BJ (cell line): ENCODE results near the gene ATP13A2. TPM values are rescaled to one million over a fixed set of nuclear protein-coding genes. Genes with fewer than 3 reads are reported as not detected.

Experiments
- CTCF ChIA-PET: fragments of 350-600 bp; formaldehyde crosslinking; extraction: SDS; loops from one replicate; lab custom pipeline; 2021; ENCODE audit warnings: antibody characterized with exemption, inconsistent platforms; lab: Yijun Ruan, JAX
- POLR2A ChIA-PET: fragments of 300-600 bp; sonication (Branson Sonifier 250); formaldehyde crosslinking; extraction: SDS; loops from one replicate; lab custom pipeline; 2021; ENCODE audit warnings: antibody characterized with exemption; lab: Charles Lee
- DNase-seq: peaks from one replicate; pipeline ENCODE4 v3.0.0-alpha.2; 2011; ENCODE audit warnings: low read depth
- H3K27me3 ChIP-seq: 2 replicates; pipeline ENCODE4 v1.6.0; 2011; ENCODE audit warnings: low read length; ENCODE audit not compliant: control insufficient read depth, insufficient read depth
- H3K36me3 ChIP-seq: 2 replicates; pipeline ENCODE4 v1.5.1; 2011; ENCODE audit warnings: low read length; ENCODE audit not compliant: control insufficient read depth, insufficient read depth
- H3K4me3 ChIP-seq: 2 replicates; pipeline ENCODE4 v1.5.1; 2011; ENCODE audit warnings: low read depth, mild to moderate bottlenecking, control low read depth, low read length
- polyA plus RNA-seq: library from polyadenylated mRNA; depleted of rRNA; stranded (reverse); fragments of >200 nt; gene quantifications from 2 replicates; pipeline ENCODE4 v1.2.3, GENCODE V29; 2011
- TF ChIP-seq, protein P1 (sequence below): IDR thresholded peaks from 2 replicates; pipeline ENCODE4 v1.5.1; 2011; ENCODE audit warnings: low read depth, mild to moderate bottlenecking, control low read depth, inconsistent platforms, low read length, moderate library complexity; ENCODE audit not compliant: insufficient read depth

ATP13A2 gene
- polyA plus RNA-seq, 1 experiment, result 25.5 TPM

DNA sequence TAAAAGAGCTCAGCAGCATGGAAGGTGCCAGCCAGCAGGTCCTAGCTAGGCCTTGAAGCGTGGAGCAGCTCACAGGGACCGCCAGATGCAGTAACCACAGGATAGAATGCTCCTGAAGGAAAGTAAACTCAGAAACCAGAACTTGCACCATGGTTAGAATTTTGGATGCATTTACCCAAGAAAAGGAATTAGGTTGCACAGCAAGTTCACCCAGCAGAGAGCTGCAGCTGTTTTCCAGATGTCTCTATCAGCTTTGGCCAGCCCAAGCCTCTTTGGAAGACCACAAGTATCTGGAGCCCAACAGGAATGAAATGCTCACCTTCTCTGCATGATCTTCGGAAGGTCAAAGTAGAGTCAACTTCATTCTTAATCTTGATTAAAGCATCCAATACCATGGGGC is 21.0 kb upstream of the ATP13A2 start:
- no peak for DNase-seq
- Histone ChIP-seq H3K4me3 (no peak overlapping the region), H3K36me3 (peaks cover 5% of the 10 kb centered on the region), H3K27me3 (no peaks in the 10 kb centered on the region)
- POLR2A ChIA-PET, result no interaction called here
- TF ChIP-seq, protein P1, sequence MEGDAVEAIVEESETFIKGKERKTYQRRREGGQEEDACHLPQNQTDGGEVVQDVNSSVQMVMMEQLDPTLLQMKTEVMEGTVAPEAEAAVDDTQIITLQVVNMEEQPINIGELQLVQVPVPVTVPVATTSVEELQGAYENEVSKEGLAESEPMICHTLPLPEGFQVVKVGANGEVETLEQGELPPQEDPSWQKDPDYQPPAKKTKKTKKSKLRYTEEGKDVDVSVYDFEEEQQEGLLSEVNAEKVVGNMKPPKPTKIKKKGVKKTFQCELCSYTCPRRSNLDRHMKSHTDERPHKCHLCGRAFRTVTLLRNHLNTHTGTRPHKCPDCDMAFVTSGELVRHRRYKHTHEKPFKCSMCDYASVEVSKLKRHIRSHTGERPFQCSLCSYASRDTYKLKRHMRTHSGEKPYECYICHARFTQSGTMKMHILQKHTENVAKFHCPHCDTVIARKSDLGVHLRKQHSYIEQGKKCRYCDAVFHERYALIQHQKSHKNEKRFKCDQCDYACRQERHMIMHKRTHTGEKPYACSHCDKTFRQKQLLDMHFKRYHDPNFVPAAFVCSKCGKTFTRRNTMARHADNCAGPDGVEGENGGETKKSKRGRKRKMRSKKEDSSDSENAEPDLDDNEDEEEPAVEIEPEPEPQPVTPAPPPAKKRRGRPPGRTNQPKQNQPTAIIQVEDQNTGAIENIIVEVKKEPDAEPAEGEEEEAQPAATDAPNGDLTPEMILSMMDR, result no peak
- CTCF ChIA-PET, result interaction anchor here (0.7 to 1.9 kb wide), 7 partner anchors 12 to 86 kb away, joined by 3 to 13 read pairs (median 3); no protein-coding TSS in a partner anchor

DNA sequence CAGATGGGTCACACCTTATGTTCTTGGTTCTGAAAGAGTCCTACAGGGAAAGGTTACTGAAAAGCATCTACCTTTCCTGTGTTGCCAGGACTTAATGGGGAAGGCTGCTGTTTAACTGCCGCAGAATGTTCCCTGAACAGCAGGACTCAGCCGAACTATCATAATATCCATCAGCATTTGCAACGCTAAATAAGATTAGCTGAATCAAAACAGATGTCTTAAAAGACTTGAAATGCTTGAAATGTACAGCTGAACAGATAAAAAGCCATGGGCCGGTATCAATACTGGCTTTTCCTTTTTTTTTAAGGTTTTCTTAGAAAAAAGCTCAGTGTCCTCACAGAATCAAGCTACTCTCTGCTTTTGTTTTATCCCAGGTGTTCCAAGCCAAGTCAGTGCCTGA is 19.7 kb upstream of the ATP13A2 start:
- Histone ChIP-seq H3K36me3 (peaks cover 5% of the 10 kb centered on the region; the same call in 1 of the 2 replicates), H3K27me3 (no peaks in the 10 kb centered on the region), H3K4me3 (no peak overlapping the region)
- ChIA-PET CTCF (no interaction called here), POLR2A (no interaction called here)
- no peak for DNase-seq
- TF ChIP-seq, protein P1, result no peak

DNA sequence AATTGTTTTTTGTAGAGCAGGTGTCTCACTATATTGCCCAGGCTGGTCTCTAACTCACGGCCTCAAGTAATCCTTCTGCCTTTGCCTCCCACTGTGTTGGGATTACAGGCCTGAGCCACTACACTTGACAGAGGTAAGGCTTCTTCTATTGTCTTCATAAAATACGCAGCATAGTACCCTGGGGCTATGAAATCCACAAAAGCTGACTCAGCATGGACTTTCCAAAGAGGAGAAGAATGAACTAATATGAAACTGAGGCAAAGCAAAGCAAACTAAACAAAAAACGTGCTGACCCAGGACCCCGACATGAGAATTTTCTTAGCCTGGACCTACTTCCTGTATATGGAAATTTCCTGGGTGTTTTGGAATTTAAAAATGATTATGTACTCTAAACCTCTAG is 18.5 kb upstream of the ATP13A2 start:
- H3K36me3 ChIP-seq, result peaks cover 7% of the 10 kb centered on the region
- POLR2A ChIA-PET, result no interaction called here
- DNase-seq, result no peak
- TF ChIP-seq, protein P1, result no peak
- H3K4me3 ChIP-seq, result no peak overlapping the region
- H3K27me3 ChIP-seq, result no peaks in the 10 kb centered on the region
- CTCF ChIA-PET, result interaction anchor here (1.1 kb wide), 1 partner anchor 25 kb away, joined by 3 read pairs; no protein-coding TSS in a partner anchor

DNA sequence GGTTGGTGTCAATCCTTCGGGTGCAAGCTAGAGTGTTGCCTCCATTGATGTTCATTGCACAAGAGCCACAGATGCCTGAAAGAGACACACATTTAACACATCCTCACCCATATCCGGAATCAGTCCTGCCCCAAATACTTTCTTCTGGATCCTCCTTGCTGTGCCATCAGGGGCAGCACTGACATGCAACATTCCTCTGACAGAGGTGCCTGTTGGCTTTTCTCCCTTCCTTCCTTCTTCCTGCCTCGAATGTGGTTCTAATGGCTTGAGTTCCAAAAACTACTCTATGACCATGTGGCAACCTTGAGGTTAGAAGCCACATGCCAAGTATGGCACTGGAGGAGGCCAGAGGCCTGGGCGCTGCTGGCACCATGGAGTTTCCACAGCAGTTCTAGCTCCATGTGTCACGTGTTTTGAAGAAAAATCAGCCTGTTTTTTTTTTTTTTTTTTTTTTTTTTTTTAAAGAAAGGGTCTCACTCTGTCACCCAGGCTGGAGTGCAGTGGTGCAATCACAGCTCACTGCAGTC is 17.0 kb upstream of the ATP13A2 start:
- H3K27me3 ChIP-seq, result no peaks in the 10 kb centered on the region
- H3K36me3 ChIP-seq, result peaks cover 10% of the 10 kb centered on the region
- ChIA-PET CTCF (interaction anchor here (0.9 to 1.9 kb wide), 4 partner anchors 17 to 68 kb away, joined by 3 to 6 read pairs (median 3); no protein-coding TSS in a partner anchor), POLR2A (no interaction called here)
- no peak for DNase-seq
- H3K4me3 ChIP-seq, result no peak overlapping the region
- TF ChIP-seq, protein P1, result no peak

DNA sequence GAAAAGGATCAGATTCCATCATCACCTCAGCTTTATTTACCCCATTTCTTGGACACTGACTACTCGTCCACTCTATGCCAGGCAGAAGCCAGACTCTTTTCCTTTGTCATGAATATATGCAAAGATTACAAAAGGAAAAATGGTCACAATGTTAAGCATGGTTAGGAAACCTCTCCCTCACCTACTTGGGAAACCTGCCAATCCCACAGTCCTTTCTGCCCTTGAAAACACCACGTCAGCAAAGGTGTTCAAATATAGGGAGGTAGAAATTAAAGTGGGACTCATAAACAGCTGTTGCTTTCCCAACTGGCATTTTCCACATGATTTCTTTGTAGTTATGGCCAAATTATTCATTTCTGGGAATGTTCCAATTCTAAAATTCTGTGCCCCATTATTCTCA is 16.2 kb upstream of the ATP13A2 start:
- ChIA-PET POLR2A (no interaction called here), CTCF (interaction anchor here (0.9 to 2.0 kb wide), 3 partner anchors 9 to 68 kb away, joined by 3 to 8 read pairs (median 6); no protein-coding TSS in a partner anchor)
- no peaks in the 10 kb centered on the region for H3K27me3 ChIP-seq
- peaks cover 12% of the 10 kb centered on the region for H3K36me3 ChIP-seq
- DNase-seq, result no peak
- TF ChIP-seq, protein P1, result no peak
- no peak overlapping the region for H3K4me3 ChIP-seq
